Kidney epithelial cell (primary cell): ENCODE results near the gene UBXN7. TPM values are rescaled to one million over a fixed set of nuclear protein-coding genes. Genes with fewer than 3 reads are reported as not detected.

ENCODE experiments used
- DNase-seq: peaks from one replicate; pipeline ENCODE4 v3.0.0-alpha.2; 2010; ENCODE audit warnings: low read depth
- H3K27me3 ChIP-seq: 2 replicates; pipeline ENCODE4 v1.6.0; 2011; ENCODE audit warnings: low read length; ENCODE audit not compliant: control insufficient read depth, insufficient read depth
- H3K36me3 ChIP-seq: 2 replicates; pipeline ENCODE4 v1.5.1; 2011; ENCODE audit warnings: low read length; ENCODE audit not compliant: control insufficient read depth, insufficient read depth
- H3K4me3 ChIP-seq: 2 replicates; pipeline ENCODE4 v1.5.1; 2011; ENCODE audit warnings: low read depth, mild to moderate bottlenecking, control low read depth, low read length
- CTCF ChIP-seq: IDR thresholded peaks from 2 replicates; pipeline ENCODE4 v1.5.1; 2011; ENCODE audit warnings: mild to moderate bottlenecking, moderate library complexity, low read length, control low read depth, inconsistent platforms; ENCODE audit not compliant: insufficient read depth, poor library complexity, severe bottlenecking
- total RNA-seq: library from RNA; depleted of rRNA; stranded (reverse); fragments of >200 nt; gene quantifications from 2 replicates; pipeline ENCODE4 v1.2.3, GENCODE V29; 2015

Gene UBXN7
- total RNA-seq, 1 donor from 2014 or later = 16.4 TPM

- no peaks in the 10 kb centered on the region for H3K36me3 ChIP-seq
- H3K27me3 ChIP-seq = no peaks in the 10 kb centered on the region
- H3K4me3 ChIP-seq = no peak overlapping the region
- no peak for DNase-seq
- no peak for TF ChIP-seq CTCF
Observed at GRCh38 chr3:196339493-196340254, 92.6 kb downstream of the UBXN7 start.

DNA sequence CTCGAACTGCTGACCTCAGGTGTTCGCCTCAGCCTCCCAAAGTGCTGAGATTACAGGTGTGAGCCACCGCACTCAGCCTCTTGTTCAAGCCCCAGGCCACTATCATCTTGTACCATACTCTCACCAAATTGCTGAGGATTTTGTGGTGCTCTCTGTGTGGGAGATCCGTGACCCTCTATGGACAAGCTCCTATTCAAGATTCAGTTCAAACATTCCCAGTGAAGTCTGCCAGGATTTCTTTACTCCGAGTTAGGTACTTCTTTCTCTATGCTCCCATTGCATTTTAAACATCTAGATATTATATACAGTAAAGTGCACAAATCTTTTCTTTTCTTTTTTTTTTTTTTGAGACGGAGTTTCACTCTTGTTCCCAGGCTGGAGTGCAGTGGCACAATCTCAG, 93.2 kb downstream of the UBXN7 start:
- no peak for DNase-seq
- H3K4me3 ChIP-seq = no peak overlapping the region
- H3K27me3 ChIP-seq = no peaks in the 10 kb centered on the region
- TF ChIP-seq CTCF = no peak
- no peaks in the 10 kb centered on the region for H3K36me3 ChIP-seq

DNA sequence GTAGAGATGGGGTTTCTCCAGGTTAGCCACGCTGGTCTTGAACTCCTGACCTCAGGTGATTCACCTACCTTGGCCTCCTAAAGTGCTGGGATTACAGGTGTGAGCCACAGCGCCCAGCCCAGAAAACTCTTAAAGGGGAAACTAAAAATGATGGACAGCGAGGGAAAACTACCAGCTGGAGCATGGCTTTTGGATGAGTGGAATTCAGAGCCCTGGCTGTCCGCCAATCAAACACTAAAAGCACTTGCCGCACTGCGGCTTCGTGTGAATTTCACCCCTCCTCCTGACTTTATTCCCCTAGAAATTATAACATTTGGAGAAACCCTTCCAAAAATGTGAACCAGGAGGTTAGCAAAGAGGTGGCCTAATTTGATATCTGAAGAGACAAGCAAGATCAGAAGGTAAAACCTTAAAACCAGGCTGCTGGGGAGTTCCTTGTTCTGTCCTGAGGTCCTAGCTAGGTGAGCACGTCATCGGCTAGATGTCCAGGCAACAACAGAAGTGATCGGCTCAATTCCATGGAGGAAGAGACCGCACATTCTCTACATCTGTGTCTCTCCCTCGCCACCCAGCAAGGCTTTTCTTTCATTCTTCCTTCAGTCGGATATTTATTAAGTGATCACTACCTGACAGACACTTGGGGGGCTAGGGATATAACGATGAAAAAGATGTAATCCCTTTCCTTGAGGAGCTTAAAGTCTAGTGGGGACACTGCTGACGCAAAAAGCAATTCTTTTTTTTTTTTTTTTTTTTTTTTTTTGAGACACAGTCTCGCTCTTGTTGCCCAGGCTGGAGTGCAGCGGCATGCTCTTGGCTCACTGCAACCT, 95.7 kb downstream of the UBXN7 start:
- H3K27me3 ChIP-seq = no peaks in the 10 kb centered on the region
- no peak for DNase-seq
- TF ChIP-seq CTCF = no peak
- no peaks in the 10 kb centered on the region for H3K36me3 ChIP-seq
- no peak overlapping the region for H3K4me3 ChIP-seq

GRCh38 chr3:196335503-196335948, 96.7 kb downstream of the UBXN7 start:
- no peak for TF ChIP-seq CTCF
- H3K36me3 ChIP-seq = no peaks in the 10 kb centered on the region
- no peak for DNase-seq
- no peaks in the 10 kb centered on the region for H3K27me3 ChIP-seq
- H3K4me3 ChIP-seq = no peak overlapping the region

- no peak for DNase-seq
- Histone ChIP-seq H3K36me3 (no peaks in the 10 kb centered on the region), H3K4me3 (no peak overlapping the region), H3K27me3 (no peaks in the 10 kb centered on the region)
- no peak for TF ChIP-seq CTCF
Observed at GRCh38 chr3:196334982-196335381, 97.2 kb downstream of the UBXN7 start.
